Brain microvascular endothelial cell (primary cell): ENCODE measurements around the gene DMXL1.
A peak's percentile ranks its signal among the peaks of the same experiment; 100 is the strongest.

Experiments
- DNase-seq: peaks from one replicate; pipeline ENCODE4 v3.0.0-alpha.2; 2020
- H3K27ac ChIP-seq: fragments of 250-450 bp; sonication (Bioruptor Pico); 2 replicates; pipeline ENCODE4 v1.5.1; 2020; ENCODE audit warnings: mild to moderate bottlenecking, moderate library complexity
- H3K27me3 ChIP-seq: fragments of 250-450 bp; sonication (Bioruptor Pico); replicated peaks from 2 replicates; pipeline ENCODE4 v1.5.1; 2020; ENCODE audit warnings: mild to moderate bottlenecking
- H3K36me3 ChIP-seq: fragments of 250-450 bp; sonication (Bioruptor Pico); replicated peaks from 2 replicates; pipeline ENCODE4 v1.5.1; 2020; ENCODE audit warnings: mild to moderate bottlenecking
- H3K4me3 ChIP-seq: 2 replicates; pipeline ENCODE4 v1.5.1; 2011; ENCODE audit warnings: low read depth, mild to moderate bottlenecking, control low read depth, low read length, moderate library complexity
- in situ Hi-C: cut with HindIII; loops from 2 replicates; pipeline ENCODE4 v1.10.0; 2017; ENCODE audit warnings: low sequenced_read_pairs, low pct_ligation_motif_present
- TF ChIP-seq, protein P1 (sequence below): IDR thresholded peaks from 2 replicates; pipeline ENCODE4 v1.5.1; 2011; ENCODE audit warnings: low read depth, mild to moderate bottlenecking, moderate library complexity, low read length, control low read depth, inconsistent platforms; ENCODE audit errors: missing control alignments

DMXL1 gene

GRCh38 chr5:119286511-119287488 lies 215.9 kb downstream of the DMXL1 start:
- no peak overlapping the region for H3K4me3 ChIP-seq

GRCh38 chr5:119287547-119288111 lies 216.7 kb downstream of the DMXL1 start:
- in situ Hi-C loops, result no loop called here
- H3K36me3 ChIP-seq, result no peaks in the 10 kb centered on the region
- no peak overlapping the region for H3K4me3 ChIP-seq
- H3K27me3 ChIP-seq, result no peaks in the 10 kb centered on the region
- peak overlapping the region; percentile 36 for H3K27ac ChIP-seq
- TF ChIP-seq, protein P1, sequence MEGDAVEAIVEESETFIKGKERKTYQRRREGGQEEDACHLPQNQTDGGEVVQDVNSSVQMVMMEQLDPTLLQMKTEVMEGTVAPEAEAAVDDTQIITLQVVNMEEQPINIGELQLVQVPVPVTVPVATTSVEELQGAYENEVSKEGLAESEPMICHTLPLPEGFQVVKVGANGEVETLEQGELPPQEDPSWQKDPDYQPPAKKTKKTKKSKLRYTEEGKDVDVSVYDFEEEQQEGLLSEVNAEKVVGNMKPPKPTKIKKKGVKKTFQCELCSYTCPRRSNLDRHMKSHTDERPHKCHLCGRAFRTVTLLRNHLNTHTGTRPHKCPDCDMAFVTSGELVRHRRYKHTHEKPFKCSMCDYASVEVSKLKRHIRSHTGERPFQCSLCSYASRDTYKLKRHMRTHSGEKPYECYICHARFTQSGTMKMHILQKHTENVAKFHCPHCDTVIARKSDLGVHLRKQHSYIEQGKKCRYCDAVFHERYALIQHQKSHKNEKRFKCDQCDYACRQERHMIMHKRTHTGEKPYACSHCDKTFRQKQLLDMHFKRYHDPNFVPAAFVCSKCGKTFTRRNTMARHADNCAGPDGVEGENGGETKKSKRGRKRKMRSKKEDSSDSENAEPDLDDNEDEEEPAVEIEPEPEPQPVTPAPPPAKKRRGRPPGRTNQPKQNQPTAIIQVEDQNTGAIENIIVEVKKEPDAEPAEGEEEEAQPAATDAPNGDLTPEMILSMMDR, result no peak
- peak; percentile 64 for DNase-seq

More at GRCh38 chr5:119286511-119287488, 215.9 kb downstream of the DMXL1 start:
- in situ Hi-C loops, result no loop called here
- Histone ChIP-seq H3K27me3 (no peaks in the 10 kb centered on the region), H3K27ac (no peak overlapping the region), H3K36me3 (no peaks in the 10 kb centered on the region)
- TF ChIP-seq, protein P1, result no peak
- no peak for DNase-seq

DNA sequence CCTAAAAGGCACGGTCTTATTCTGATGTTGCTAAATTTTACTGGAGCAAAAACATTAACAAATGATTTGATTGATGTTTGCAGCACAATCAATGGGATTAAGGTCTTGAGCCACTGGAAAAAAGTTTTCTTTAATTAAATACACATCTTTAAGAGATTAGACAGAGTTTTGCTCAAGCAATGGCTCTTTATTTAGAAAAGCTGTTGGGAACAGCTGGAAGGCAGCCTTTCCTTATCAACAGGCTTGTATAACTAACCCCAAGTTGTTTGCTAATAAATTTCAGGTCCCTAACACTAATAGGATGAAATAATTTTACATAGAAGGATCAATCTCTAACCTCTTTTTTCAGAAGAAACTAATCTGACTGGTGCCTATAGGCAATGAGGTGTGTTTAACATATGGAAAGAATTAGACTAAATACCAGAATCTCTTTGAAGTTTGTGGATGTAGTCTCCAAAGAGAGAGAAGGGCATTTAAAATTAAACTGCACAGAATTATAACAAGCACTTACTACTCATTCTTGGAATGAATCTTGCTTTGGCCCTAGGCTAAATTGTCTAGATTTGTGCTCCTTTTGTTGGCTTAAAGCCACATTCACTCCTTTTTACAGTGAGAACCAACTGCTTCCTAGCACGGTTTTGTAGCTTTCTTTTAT lies 217.6 kb downstream of the DMXL1 start:
- H3K27me3 ChIP-seq, result no peaks in the 10 kb centered on the region
- TF ChIP-seq, protein P1, result no peak
- H3K36me3 ChIP-seq, result no peaks in the 10 kb centered on the region
- in situ Hi-C loops, result no loop called here
- no peak for DNase-seq
- no peak overlapping the region for H3K4me3 ChIP-seq
- no peak overlapping the region for H3K27ac ChIP-seq

DNA sequence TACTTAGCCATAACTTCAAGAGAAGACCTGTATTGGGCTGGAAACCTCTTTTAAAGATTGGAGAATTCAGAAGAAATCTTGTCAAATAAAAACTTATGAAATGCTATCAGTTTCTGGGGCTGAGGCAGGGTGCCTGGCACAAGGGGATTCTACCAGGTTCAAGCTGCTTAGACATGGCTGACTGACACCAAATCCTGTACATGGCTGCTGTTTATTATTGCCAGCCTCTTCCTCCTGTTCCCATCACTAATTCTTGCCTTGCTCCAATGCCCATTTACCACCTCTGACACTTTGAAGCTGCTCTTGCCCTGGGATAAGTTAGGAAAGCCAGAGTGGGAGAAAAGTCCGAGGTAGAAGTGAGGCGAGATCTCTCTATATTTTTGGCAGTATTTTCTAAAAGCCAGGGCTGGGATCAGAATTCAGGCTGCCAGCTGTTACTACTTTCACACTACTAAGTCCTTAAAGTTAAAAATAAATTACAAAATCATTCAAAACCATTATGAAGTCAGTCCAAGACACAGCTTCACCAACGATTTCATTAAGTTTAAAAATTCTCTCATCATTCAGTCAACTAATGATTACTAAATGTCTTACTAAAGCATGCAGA lies 218.7 kb downstream of the DMXL1 start:
- H3K4me3 ChIP-seq, result no peak overlapping the region
- no peaks in the 10 kb centered on the region for H3K36me3 ChIP-seq
- in situ Hi-C loops, result no loop called here
- no peaks in the 10 kb centered on the region for H3K27me3 ChIP-seq
- TF ChIP-seq, protein P1, result no peak
- DNase-seq, result no peak
- H3K27ac ChIP-seq, result no peak overlapping the region

GRCh38 chr5:119290161-119290569 lies 219.3 kb downstream of the DMXL1 start:
- Histone ChIP-seq H3K27ac (no peak overlapping the region), H3K36me3 (no peaks in the 10 kb centered on the region), H3K4me3 (no peak overlapping the region), H3K27me3 (no peaks in the 10 kb centered on the region)
- DNase-seq, result peak; percentile 20
- in situ Hi-C loops, result no loop called here
- TF ChIP-seq, protein P1, result no peak
